ENCODE data around the gene CAPZB.

Gene CAPZB

DNA sequence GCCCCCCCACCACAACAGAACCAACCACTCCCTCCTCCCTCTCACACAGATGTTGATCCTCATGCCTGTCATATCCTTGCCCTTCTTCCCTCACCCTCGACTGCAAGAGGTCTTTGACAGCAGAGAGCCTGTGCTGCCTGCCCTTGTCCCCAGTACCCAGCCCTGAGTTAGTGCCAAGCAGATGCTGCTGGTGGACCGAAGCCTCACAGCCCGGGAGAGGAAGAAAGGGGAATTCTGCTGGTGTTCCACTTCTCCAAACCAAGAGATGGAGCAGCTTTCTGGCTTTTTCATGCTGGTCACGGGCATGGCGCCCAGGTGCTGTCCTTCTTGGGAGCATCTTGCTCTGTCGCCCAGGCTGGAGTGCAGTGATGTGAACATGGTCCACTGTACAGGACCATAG is 104.1 kb downstream of the CAPZB start:
- DNase-seq: no peak

DNA sequence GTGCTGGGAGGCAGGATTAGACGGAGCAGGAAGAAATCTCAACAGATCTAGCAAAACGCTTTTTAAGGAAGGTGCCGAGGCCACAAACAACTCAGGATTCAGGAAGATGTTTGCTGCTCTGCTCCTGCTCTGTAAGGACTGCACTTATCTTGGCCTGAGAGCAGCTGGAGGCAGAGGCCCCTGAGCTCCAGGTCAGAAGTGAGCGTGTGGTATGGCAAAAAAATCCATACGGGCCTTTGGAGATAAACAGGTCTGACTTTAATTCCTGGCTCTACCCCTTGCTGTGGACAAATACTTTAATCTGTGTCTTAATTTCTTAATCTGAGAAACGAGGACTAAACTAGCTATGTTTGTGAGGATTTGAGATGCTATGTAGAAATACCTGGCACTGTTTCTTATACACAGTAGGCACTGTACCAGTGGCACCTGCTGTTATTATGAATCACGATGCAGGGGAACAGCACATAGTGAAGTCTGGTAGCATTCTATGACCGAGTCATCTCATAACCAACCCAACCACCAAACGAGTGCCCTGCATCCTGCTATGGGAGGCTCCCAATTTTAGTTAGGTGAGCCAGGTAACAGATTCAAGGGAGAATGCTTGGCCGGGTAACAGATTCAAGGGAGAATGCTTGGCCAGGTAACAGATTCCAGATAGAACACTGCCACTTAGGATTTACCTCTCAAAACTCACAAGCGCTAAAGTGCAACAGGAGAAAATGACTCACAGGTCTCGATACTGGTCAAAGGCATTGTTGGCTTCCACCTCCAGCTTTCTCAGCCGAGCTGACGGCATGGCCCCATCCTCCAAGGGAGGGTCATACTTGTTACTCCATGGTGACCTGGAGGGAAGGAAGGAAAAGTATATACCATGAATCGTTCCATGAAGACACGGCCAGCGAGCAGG is 107.3 kb downstream of the CAPZB start:
- DNase-seq: no peak

DNA sequence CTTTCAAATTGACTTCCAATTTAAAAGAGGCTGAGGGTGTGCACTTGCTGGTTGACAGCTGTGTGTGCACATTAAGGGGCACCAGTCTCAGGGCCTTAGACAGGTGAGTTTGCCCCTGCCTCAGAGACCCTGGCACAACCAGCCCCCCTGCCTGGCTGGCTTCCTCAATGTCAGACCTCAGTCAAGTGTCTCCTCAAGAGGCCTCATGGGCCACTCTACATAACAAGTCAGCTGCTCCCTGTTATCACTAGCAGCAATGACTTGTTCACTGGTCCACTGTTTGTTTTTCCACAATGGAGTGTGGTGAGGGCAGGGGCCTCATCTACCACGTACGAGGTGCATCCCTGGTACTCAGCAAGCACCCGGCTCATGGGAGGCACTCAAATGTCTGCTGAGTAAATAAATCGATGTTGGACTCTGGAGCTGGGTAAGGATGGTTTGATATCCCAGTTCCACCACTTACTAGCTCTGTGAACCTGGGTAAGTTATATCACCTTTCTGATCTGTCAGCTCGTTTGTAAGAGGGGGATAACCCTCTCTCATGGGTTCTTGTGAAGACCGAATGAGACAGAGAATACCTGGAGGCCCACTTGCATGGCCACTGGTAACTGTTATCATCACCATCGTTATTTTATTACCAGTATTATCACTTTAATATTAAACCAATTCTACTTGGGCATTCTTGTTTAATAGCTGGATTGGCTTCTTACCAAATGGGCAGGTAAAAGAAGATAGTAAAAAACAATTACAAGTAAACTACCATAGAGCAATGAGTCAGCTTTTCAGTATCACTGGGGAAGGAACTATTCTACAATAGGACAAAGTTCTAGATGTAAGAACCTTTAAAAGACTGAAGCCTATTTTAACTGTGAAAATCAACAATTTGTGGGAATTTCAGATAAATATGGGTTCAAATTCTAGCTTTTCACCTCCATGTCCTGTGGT is 108.6 kb downstream of the CAPZB start:
- no peak for DNase-seq

DNA sequence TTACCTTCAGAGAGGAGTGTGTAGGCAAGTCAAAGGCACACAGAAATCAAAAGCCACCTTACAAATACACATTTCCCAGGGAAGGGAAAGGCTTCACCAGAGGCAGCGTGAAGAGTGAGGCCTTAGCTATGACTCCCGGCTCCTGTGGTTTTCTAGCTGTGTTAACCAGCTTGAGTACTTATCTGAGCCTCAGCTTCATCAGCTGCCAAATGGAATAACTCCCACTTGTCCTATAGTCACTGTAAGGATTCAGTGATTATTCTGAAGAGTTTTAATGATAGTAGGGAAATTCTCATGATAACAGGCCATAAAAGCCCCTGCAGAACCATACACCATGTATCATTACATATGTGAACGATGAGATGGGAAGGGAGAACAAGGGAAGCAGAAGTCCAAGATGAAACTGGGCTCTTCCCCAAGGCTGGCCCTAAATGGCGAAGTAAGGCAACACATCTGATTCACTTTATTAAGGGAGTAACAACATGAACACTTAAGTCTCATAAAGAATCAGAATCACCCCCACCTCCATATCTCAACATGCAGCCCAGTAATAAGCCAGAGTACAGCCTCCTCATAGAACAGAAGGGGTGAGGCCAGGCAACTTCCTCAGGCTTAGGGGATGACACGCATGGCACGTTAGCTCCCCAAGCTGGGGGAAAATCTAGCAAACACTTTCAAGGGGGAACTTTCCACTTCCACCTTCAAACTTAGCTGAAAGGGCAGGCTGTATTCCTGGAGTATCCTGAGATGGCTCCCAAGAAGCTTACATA is 109.5 kb downstream of the CAPZB start:
- no peak for DNase-seq

DNA sequence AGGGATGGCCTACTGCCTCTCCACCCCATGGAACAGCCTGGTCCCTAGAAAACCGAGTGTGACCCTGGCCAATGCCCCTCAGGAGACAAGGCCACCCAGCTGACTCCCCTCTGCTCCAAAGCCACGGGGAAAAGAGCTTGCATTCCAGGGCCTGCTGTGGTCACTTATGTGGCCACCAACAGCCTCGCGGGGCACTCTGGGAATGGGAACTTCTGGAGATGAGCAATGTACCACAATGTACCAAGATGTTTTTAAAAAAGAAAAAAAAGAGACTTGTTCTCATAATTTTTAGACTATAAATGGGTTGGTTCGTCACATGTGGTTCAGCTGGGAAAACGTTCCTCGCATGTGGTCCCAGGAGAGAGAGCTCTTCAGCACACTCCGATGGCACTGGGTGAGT is 110.4 kb downstream of the CAPZB start:
- no peak for DNase-seq

DNA sequence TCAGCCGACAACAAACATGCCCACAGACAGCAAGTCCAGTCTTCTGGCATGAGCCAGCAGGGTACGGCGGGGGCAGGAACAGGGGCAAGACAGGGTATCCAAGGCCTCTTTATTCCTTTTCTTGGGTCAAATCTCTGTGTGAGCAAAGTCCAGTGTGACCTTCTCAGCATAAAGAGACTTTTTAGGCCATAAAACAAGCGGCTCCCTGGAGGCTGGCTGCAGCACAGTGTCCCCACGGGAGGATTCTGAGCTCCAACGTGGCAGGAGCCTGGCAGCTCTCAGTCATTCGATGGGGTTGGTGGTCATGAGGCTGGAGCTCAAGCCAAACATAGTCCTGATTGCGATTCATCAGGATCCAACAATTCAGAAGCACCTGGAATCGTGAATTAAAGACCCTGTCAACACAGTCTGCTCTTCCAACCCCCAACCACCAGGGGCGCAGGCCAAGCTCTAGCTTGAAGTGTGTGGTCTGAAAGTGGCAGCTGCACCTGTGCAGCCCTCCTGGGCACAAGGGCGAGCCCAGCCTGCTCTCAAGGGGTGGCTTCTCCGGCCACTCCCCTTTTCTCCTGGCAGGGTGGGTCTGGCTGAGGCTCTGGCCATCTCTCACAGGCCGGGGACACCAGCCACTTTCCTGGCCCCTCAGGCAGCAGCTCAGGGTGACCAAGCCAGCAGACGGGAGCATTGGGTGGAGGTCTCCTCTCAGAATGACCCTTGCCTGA is 111.1 kb downstream of the CAPZB start:
- DNase-seq: no peak

DNA sequence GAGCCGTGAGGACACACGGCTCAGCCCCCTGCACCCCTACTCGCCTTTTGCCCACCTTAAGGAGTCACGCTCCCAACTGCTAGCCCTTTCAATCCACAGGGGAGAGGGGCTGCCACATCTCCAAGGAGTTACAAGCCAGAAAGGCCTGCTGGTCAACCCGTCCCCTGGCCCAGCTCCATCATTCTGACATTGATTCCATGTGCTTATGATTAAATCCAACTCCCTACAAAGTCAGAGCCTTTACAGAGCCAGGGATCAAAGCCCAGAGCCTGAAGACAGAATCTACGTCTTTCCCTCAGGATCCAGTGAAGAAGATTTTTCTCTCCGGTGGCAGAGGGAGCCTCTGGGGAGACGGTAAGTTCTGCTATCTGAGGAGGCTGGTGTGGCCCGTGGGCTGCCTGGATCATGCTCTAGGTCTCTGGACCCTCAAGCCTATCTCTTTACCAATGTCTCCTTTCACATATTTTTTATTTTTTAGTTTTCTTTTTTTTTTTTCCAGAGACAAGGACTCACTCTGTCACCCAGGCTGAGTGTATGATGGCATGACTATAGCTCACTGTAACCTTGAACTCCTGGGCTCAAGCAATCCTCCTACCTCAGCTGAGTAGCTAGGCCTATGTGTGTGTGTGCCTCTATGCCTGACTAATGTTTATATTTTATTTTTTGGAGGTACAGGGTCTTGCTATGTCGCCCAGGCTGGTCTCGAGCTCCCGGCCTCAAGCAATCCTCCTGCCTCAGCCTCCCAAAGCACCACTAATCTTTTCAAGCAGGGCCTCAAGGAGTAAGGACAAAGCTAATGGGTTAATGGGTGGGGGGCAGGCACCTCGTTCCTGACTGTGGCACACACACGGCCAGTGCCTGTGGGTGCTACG is 111.9 kb downstream of the CAPZB start:
- DNase-seq: no peak

DNA sequence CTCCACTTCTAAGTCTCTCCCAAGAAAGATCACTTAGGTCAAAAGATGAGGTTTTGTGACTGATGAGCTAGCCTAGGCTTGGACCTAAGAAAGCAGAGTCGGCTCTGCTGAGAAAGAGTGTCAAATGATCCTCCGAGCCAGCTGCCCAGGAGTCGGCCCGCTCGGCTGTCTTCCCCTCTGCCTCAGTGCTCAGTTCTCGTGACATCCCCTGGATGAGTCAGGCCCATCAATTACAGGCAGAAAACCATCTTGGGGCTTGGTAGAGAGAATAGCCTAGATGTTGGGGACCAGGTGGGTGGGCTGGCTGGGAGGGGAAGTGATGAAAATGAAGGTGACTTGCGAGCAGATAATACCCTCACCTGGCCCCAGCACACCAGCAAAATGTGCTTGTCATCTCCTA is 112.7 kb downstream of the CAPZB start:
- DNase-seq: no peak

DNA sequence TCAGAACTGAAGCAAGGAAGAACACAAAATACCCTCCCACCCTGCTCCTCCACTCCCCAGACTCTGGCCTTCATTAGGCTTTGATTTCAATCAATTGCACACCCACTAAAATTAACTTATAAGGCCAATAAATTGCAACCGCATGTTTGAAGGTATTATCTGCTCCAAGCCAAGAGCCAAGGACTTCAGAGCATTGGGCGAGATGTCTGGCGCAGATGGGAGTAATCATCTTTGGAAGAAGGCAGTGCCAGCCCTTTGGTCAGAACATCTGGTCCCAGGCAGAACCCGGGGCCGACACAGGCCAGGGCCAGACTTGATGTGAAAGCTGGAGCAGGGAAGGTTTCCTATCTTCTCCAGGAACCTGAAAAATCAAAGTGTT is 113.2 kb downstream of the CAPZB start:
- DNase-seq: no peak

DNA sequence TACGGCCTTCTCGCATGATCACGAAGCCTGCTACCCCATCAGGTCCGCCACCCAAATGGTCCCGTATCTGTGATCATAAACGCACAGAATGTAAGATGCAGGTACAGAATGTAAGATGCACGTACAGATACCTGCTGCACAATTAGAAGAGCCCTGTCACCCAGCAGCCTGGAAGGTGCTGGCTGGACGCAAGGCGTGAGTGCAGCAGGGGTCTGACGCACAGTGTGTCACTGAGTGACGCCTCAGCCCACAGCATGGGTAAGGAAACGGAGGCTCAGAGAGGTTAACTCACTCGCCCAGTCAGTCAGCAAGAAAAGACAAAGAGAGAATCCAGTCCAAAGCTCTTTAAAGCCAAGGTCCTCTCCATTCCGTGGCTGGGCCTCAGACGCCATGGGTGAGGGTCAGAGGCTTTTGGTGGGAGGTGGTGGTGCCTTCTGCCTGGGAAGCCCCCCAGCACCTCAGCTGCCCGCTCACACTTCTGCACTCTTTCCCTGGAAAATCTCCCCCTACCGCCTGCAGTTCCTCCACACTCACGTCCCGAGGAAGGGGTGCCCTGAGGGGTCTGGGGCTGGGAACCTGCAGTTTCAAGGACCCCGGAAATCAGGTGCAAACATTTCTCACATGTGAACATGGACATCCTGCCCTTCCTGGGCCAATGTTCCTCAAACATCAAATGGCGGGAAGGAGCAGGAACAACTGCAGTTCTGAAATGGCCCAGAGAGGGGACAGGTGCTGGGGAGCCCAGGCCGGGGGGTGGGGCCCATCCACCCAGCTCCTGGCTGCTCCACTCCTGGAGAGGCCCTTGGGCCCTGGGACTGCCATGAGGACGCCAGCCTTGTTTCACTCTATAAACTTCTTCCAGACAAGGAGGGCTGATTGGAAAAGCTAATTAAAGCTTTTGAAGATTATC is 113.9 kb downstream of the CAPZB start:
- no peak for DNase-seq

DNA sequence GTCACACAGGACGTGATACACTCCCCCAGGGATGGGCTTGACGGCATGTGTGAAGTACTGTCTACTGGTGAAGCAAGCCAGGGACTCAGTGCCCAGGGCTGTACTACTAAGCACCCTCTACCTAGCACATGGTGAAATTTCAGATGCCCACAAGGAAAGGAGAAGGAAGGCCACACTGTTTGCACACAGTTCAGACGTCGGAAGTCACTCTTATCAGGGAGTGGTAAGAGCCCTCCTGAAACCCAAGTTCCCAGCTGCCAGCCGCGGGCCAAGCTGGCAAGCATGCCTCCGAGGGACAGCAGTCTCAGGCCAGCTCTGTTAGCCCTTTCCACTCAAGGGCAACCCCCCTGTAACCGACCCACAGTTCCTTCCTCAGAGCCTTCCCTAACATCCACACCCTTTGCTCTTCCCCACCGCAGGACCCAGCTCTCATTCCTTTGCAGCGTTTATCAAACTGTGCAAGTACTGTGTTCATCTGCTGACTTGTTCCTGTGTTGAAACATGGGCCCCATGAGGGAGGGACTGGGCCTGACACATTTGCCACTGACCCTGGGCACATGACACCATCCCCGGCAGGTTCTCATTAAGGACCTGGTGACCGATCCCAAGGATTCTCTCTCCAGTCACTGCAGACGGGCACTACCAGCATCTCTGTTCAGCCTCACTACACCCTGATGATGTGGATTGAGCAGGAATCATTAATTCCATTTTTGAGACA is 114.7 kb downstream of the CAPZB start:
- no peak for DNase-seq

DNA sequence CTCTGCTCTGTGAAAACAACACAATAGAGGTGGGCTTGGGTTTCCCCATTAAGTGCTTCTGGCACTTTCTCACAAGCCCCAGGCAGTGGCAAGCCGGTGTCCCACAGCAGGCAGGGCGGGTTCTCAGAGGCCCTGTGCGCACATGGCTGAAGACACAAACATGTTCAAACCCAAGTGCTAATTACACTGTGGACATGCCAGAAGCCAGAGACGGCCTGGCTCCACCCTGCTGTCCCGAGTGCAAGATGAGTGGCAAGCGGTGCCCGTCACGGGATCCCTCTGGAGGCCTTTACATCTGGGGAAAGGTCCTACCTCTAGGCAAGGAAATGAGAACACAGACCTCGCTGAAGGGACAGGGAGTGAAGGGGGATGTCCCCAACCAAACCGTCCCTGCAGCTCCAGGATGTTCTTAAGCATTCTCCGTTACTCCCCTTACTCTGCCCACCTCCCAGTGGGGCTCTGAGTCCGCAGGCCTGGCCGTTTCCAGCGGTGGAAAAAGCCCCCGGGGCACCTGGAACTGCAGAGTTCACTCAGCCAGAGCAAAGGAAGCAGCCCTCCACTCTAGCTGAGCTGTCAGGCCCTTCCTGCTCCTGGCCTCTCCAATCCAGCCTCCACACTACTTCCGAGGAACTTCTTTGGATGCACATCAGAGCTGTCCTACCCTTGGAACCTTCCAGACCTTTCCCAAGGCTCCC is 115.8 kb downstream of the CAPZB start:
- DNase-seq: no peak

DNA sequence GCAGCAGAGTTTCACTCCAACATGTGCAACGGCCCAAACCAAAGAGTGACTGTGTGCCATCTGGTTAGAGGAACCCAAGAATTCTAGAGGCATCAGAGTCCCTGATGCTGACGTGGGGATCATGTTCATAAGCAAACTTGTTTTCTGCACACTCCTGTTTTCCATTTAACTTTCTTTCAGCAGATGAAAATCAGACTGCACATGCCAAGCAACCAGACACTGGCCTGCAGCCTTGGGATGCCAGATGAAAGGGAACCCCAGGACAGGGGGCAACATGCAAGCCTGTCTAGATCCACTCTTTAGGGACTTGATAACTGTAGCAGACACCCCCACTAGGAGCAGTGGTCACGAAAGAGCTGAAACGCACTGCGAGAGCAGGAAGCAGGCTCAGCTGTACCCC is 116.4 kb downstream of the CAPZB start:
- no peak for DNase-seq

DNA sequence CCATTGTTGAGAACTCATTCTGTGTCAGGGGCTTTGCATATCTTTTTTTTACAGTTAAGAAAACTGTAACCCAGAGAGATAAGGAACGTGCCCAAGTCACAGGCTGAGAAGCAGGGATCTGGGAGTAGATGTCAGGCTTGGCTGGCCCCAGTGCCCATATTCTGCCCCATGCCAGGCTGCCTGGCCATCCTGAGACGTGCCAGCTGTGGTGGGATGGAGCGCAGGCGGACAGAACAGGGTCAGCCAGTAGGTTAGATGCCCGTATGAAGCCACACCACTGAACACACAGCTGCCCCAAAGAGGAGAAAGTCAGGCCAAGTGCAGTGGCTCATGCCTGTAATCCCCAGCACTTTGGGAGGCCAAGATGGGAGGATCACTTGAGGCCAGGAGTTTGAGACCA is 117.3 kb downstream of the CAPZB start:
- DNase-seq: no peak

DNA sequence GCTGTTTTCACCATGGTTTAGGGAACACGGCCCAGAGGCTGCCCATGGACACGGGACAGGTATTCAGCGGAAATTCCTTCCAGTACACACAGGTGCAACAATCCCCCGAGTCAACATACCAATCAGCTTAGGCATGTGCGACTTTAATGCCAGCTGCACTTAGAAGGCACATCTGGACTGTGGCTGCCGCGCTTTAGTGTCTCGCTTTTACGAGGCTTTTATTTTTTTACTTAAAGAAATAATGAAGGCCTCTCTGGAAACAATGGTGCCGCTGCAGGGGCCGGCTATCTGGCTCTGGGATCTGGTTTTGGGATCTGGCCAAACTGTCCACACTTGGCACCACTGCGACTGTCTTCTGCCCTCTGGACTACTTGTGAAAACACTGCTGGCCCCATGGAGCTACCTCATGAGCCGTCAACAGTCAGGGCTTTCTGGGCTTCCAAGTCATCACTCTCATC is 117.7 kb downstream of the CAPZB start:
- no peak for DNase-seq

DNA sequence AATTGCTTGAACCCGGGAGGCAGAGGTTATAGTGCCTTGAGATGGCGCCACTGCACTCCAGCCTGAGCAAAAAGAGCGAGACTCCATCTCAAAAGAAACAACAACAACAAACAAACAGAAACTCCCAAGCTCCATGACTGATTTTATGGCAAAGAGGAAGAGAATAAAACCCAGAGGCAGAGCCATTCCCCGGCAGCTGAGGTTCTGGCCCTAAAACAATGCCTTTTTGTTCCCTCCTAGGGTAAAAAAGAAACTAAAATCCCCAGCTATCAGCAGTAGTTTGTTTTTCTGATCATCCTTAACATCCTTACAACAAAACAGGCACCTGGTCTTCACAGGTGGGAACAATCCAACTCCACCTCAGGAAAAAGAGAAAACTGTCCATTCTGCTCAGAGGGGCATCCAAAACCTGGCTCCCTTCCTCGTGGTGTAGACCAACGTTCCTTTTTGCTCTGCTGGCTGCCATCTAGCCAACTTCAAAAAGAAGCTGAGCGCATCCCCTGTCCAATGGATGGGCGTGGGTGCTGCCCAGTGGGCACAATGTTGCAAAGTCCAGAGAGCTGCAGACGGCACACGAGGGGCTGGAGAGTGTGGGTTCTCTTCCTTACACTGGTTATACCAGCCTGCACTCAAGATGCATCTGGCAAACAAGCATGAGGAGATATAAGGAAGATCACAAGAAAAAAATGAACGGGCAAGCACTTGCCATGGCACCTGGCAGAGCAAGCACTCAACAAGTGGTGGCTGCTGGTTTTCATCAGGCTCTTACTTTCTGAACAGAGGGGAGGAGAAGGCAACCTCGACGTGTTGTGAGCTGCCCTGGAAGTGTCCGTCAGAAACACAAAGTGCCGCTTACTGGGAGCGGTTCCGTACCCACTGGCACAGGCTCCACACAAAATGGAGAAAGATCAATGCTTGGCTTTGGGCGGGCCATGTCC is 118.5 kb downstream of the CAPZB start:
- DNase-seq: no peak

DNA sequence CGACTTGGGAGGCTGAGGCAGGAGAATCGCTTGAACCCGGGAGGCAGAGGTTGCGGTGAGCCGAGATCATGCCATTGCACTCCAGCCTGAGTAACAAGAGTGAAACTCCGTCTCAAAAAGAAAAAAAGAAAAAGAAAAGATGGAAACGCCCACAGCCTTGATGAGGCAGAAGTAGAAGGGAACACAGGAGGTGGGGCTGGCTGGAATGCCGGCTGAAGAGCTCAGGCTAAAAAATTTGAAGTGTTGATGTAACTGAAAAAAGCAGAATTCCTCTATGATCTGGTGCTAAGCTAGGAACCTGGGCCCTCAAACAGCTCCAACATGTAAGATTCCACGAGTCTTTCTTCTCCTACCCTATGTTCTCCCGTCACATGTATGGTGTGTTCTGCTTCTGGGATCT is 119.6 kb downstream of the CAPZB start:
- no peak for DNase-seq
